ENCODE measurements around the gene CFL1. TPM values are rescaled to one million over a fixed set of nuclear protein-coding genes. Genes with fewer than 3 reads are reported as not detected.
A peak's percentile ranks its signal among the peaks of the same experiment; 100 is the strongest.

The CFL1 gene
- total RNA-seq, 2 donors from 2014 or later, result 654 to 731 TPM

- Histone ChIP-seq H3K36me3 (peaks cover 15 to 35% of the 10 kb centered on the region in 2 donors), H3K9me3 (no peaks in the 10 kb centered on the region), H3K4me1 (replicated peaks) (peaks cover 12% of the 10 kb centered on the region), H3K4me3 (peak overlapping the region; percentile 99), H3K27me3 (replicated peaks; ENCODE audit: insufficient read depth) (no peaks in the 10 kb centered on the region), H3K27ac (peak overlapping the region; percentile 94 to 96)
- intact Hi-C loops (cut with DNase I), result loop anchor here (2.0 kb wide), 1 partner anchor 14 kb away; the partner anchor contains the start of gene EFEMP2
- under 1% methylated on average over 38 of the region's 46 CpGs for WGBS
- TF ChIP-seq POLR2A (IDR thresholded peaks at IDR 0.05) (peak; percentile 87), CTCF (IDR thresholded peaks at IDR 0.05) (peak in 1 of 4 experiments; percentile 32), POLR2AphosphoS5 (IDR thresholded peaks at IDR 0.05) (peak; percentile 96)
- peak; percentile 99 for DNase-seq (ENCODE audit: low spot score)
These were observed 1.3 kb upstream of the CFL1 start for GRCh38 chr11:65859095-65859811.

- TF ChIP-seq CTCF (IDR thresholded peaks at IDR 0.05) (no peak), POLR2A (IDR thresholded peaks at IDR 0.05) (no peak), POLR2AphosphoS5 (IDR thresholded peaks at IDR 0.05) (no peak)
- Histone ChIP-seq H3K27me3 (replicated peaks; ENCODE audit: insufficient read depth) (no peaks in the 10 kb centered on the region), H3K4me1 (replicated peaks) (peaks cover 12% of the 10 kb centered on the region), H3K9me3 (no peaks in the 10 kb centered on the region), H3K4me3 (peak overlapping the region; percentile 99), H3K36me3 (peaks cover 9 to 35% of the 10 kb centered on the region in 2 donors), H3K27ac (peak overlapping the region; percentile 94 to 96)
- DNase-seq (ENCODE audit: low spot score), result no peak
- under 1% methylated on average over 10 of the region's 10 CpGs for WGBS
- intact Hi-C loops (cut with DNase I), result loop anchor here (2.0 kb wide), 1 partner anchor 14 kb away; the partner anchor contains the start of gene EFEMP2
These were observed 704 bp upstream of the CFL1 start for GRCh38 chr11:65858681-65859087.

- Histone ChIP-seq H3K27ac (peak overlapping the region; percentile 94 to 96), H3K27me3 (replicated peaks; ENCODE audit: insufficient read depth) (no peaks in the 10 kb centered on the region), H3K4me1 (replicated peaks) (peaks cover 12% of the 10 kb centered on the region), H3K9me3 (no peaks in the 10 kb centered on the region), H3K4me3 (peak overlapping the region; percentile 99), H3K36me3 (peaks cover 8 to 28% of the 10 kb centered on the region in 2 donors)
- TF ChIP-seq POLR2AphosphoS5 (IDR thresholded peaks at IDR 0.05) (no peak), CTCF (IDR thresholded peaks at IDR 0.05) (no peak), POLR2A (IDR thresholded peaks at IDR 0.05) (no peak)
- intact Hi-C loops (cut with DNase I), result loop anchor here (2.0 kb wide), 1 partner anchor 31 kb away; the partner anchor contains the start of gene FIBP
- no peak for DNase-seq (ENCODE audit: low spot score)
- 0% methylated on average over 24 of the region's 49 CpGs for WGBS
These were observed 504 bp downstream of the CFL1 start for GRCh38 chr11:65857500-65857852.

GRCh38 chr11:65856689-65857499, 1.1 kb downstream of the CFL1 start:
- Histone ChIP-seq H3K9me3 (no peaks in the 10 kb centered on the region), H3K4me1 (replicated peaks) (peaks cover 12% of the 10 kb centered on the region), H3K36me3 (peaks cover 8 to 26% of the 10 kb centered on the region in 2 donors), H3K27me3 (replicated peaks; ENCODE audit: insufficient read depth) (no peaks in the 10 kb centered on the region), H3K27ac (peak overlapping the region; percentile 94 to 96), H3K4me3 (peak overlapping the region; percentile 99)
- TF ChIP-seq POLR2A (IDR thresholded peaks at IDR 0.05), result peak; percentile 75
- peak in 1 of 4 experiments; percentile 22 for TF ChIP-seq CTCF (IDR thresholded peaks at IDR 0.05)
- TF ChIP-seq POLR2AphosphoS5 (IDR thresholded peaks at IDR 0.05), result peak; percentile 81
- intact Hi-C loops (cut with DNase I), result loop anchor here (2.0 kb wide), 1 partner anchor 32 kb away; the partner anchor contains the start of gene FIBP
- peak; percentile 84 for DNase-seq (ENCODE audit: low spot score)
- WGBS, result 2% methylated on average over 52 of the region's 57 CpGs
